NB4 (cell line): Measurements from ENCODE around the gene RGS21.

Experiments used
- DNase-seq: peaks from one replicate; pipeline ENCODE4 v3.0.0; 2010; ENCODE audit warnings: low read depth
- H3K4me3 ChIP-seq: one replicate; pipeline ENCODE4 v1.5.1; 2011; ENCODE audit warnings: mild to moderate bottlenecking, low read depth, low read length, moderate library complexity
- CTCF ChIP-seq: IDR thresholded peaks from one replicate; pipeline ENCODE4 v1.5.1; 2012; ENCODE audit warnings: low read depth, low read length
- MAX ChIP-seq: IDR thresholded peaks from 2 replicates; pipeline ENCODE4 v1.6.1; 2011; ENCODE audit warnings: low read depth, low read length
- MYC ChIP-seq: IDR thresholded peaks from 2 replicates; pipeline ENCODE4 v1.6.1; 2011; ENCODE audit warnings: low read depth, low read length
- POLR2A ChIP-seq: IDR thresholded peaks from 2 replicates; pipeline ENCODE4 v1.6.1; 2011; ENCODE audit warnings: mild to moderate bottlenecking; ENCODE audit not compliant: insufficient read length; ENCODE audit errors: extremely low read depth

RGS21 gene

GRCh38 chr1:192316942-192317450 is at the start of gene RGS21:
Gene RGS21, plus strand, starts transcription at chr1:192316992. Its CDS starts 26,045 bp downstream, at chr1:192343037.
- no peak for DNase-seq
- no peak within 1 kb of the TSS for H3K4me3 ChIP-seq
- TF ChIP-seq MYC (no peak), CTCF (no peak), POLR2A (no peak), MAX (no peak)

GRCh38 chr1:192268468-192269052 is 48.2 kb upstream of the RGS21 start:
- no peak for DNase-seq
- no peak overlapping the region for H3K4me3 ChIP-seq
- no peak for TF ChIP-seq CTCF
- TF ChIP-seq POLR2A: no peak
- no peak for TF ChIP-seq MAX
- no peak for TF ChIP-seq MYC

GRCh38 chr1:192270398-192270797 is 46.4 kb upstream of the RGS21 start:
- TF ChIP-seq CTCF: no peak
- no peak for TF ChIP-seq POLR2A
- TF ChIP-seq MYC: no peak
- no peak for TF ChIP-seq MAX
- DNase-seq: no peak
- no peak overlapping the region for H3K4me3 ChIP-seq

- H3K4me3 ChIP-seq: no peak overlapping the region
- TF ChIP-seq MYC (no peak), CTCF (no peak), POLR2A (no peak), MAX (no peak)
- DNase-seq: no peak
These were observed 44.1 kb upstream of the RGS21 start for GRCh38 chr1:192272732-192273131.

GRCh38 chr1:192274588-192274987 is 42.2 kb upstream of the RGS21 start:
- no peak overlapping the region for H3K4me3 ChIP-seq
- TF ChIP-seq MYC (no peak), POLR2A (no peak), CTCF (no peak)
- DNase-seq: no peak

GRCh38 chr1:192277635-192278034 is 39.2 kb upstream of the RGS21 start:
- no peak overlapping the region for H3K4me3 ChIP-seq
- TF ChIP-seq MYC (no peak), POLR2A (no peak), CTCF (no peak), MAX (no peak)
- no peak for DNase-seq
